Stimulated activated CD8-positive, alpha-beta memory T cell treated with anti-CD3 and anti-CD28 coated beads, Interleukin-7, amount 100 ng/mL, for 4 hours (primary cell): ENCODE results near the gene SNPH.
"Not testable (repeated sequence)": the region's sequence is repeated elsewhere in the genome, so short reads cannot be mapped to it uniquely, and the experiment has no call there.

Source experiments
- DNase-seq, 2 donors: peaks; one replicate each; pipeline ENCODE4 v3.0.0-alpha.2; 2020; ENCODE audit warnings: low read depth in 2 of 2

SNPH gene

GRCh38 chr20:1337441-1337840, 71.3 kb downstream of the SNPH start:
- no peak for DNase-seq

- DNase-seq: no peak
Measured at GRCh38 chr20:1338096-1338495, 72.0 kb downstream of the SNPH start.

GRCh38 chr20:1338801-1339200, 72.7 kb downstream of the SNPH start:
- DNase-seq: no peak

GRCh38 chr20:1341561-1342265, 75.6 kb downstream of the SNPH start:
- DNase-seq: no peak

- DNase-seq: not testable (repeated sequence)
Measured at GRCh38 chr20:1343446-1344124, 77.5 kb downstream of the SNPH start.

- DNase-seq: no peak
Measured at GRCh38 chr20:1345030-1345755, 79.1 kb downstream of the SNPH start.

- DNase-seq: no peak
Measured at GRCh38 chr20:1345756-1346093, 79.6 kb downstream of the SNPH start.

- no peak for DNase-seq
Measured at GRCh38 chr20:1346315-1346969, 80.3 kb downstream of the SNPH start.

- no peak for DNase-seq
Measured at GRCh38 chr20:1353956-1354355, 87.9 kb downstream of the SNPH start.

- DNase-seq: peak in 1 of 2 donors; percentile 37
Measured at GRCh38 chr20:1357921-1358671, 92.0 kb downstream of the SNPH start.
